ENCODE data around the gene KLK3.

The KLK3 gene

GRCh38 chr19:50838239-50838638 lies 16.5 kb upstream of the KLK3 start:
- peaks cover 67% of the 10 kb centered on the region for H3K27me3 ChIP-seq (ENCODE audit: insufficient read depth, insufficient read length)
- TF ChIP-seq ZNF274 (IDR thresholded peaks at IDR 0.05; ENCODE audit: low read depth, low read length): no peak
- no peak for TF ChIP-seq YY1 (IDR thresholded peaks at IDR 0.05; ENCODE audit: insufficient read depth, insufficient read length)
- TF ChIP-seq SUZ12 (IDR thresholded peaks at IDR 0.05; ENCODE audit: extremely low read depth, insufficient read depth, insufficient read length): no peak
- H3K4me1 ChIP-seq (ENCODE audit: insufficient read depth, insufficient read length): peaks cover 2% of the 10 kb centered on the region
- no peaks in the 10 kb centered on the region for H3K36me3 ChIP-seq (ENCODE audit: insufficient read depth, insufficient read length, low read length)
- no peaks in the 10 kb centered on the region for H3K9me3 ChIP-seq (ENCODE audit: insufficient read depth, low read length)
- no peak overlapping the region for H3K9ac ChIP-seq (ENCODE audit: insufficient read length, low read depth)
- no peak overlapping the region for H3K4me3 ChIP-seq (ENCODE audit: insufficient read length, low read depth)
- DNase-seq (ENCODE audit: low read depth, low spot score): no peak

GRCh38 chr19:50839712-50840655 lies 14.7 kb upstream of the KLK3 start:
- Histone ChIP-seq H3K4me1 (ENCODE audit: insufficient read depth, insufficient read length) (peaks cover 2% of the 10 kb centered on the region), H3K9me3 (ENCODE audit: insufficient read depth, low read length) (no peaks in the 10 kb centered on the region), H3K4me3 (ENCODE audit: insufficient read length, low read depth) (no peak overlapping the region), H3K27me3 (ENCODE audit: insufficient read depth, insufficient read length) (peaks cover 77% of the 10 kb centered on the region), H3K36me3 (ENCODE audit: insufficient read depth, insufficient read length, low read length) (no peaks in the 10 kb centered on the region), H3K9ac (ENCODE audit: insufficient read length, low read depth) (no peak overlapping the region)
- no peak for DNase-seq (ENCODE audit: low read depth, low spot score)
- TF ChIP-seq YY1 (IDR thresholded peaks at IDR 0.05; ENCODE audit: insufficient read depth, insufficient read length) (no peak), SUZ12 (IDR thresholded peaks at IDR 0.05; ENCODE audit: extremely low read depth, insufficient read depth, insufficient read length) (no peak), ZNF274 (IDR thresholded peaks at IDR 0.05; ENCODE audit: low read depth, low read length) (no peak)

- peaks cover 68% of the 10 kb centered on the region for H3K27me3 ChIP-seq (ENCODE audit: insufficient read depth, insufficient read length)
- H3K4me1 ChIP-seq (ENCODE audit: insufficient read depth, insufficient read length): no peaks in the 10 kb centered on the region
- no peak overlapping the region for H3K9ac ChIP-seq (ENCODE audit: insufficient read length, low read depth)
- no peaks in the 10 kb centered on the region for H3K9me3 ChIP-seq (ENCODE audit: insufficient read depth, low read length)
- no peaks in the 10 kb centered on the region for H3K36me3 ChIP-seq (ENCODE audit: insufficient read depth, insufficient read length, low read length)
- DNase-seq (ENCODE audit: low read depth, low spot score): no peak
- no peak for TF ChIP-seq ZNF274 (IDR thresholded peaks at IDR 0.05; ENCODE audit: low read depth, low read length)
- TF ChIP-seq SUZ12 (IDR thresholded peaks at IDR 0.05; ENCODE audit: extremely low read depth, insufficient read depth, insufficient read length): no peak
- TF ChIP-seq YY1 (IDR thresholded peaks at IDR 0.05; ENCODE audit: insufficient read depth, insufficient read length): no peak
- H3K4me3 ChIP-seq (ENCODE audit: insufficient read length, low read depth): no peak overlapping the region
These were observed 12.6 kb upstream of the KLK3 start for GRCh38 chr19:50842130-50842529.

GRCh38 chr19:50843205-50843604 lies 11.5 kb upstream of the KLK3 start:
- no peak for DNase-seq (ENCODE audit: low read depth, low spot score)

GRCh38 chr19:50843701-50844221 lies 11.0 kb upstream of the KLK3 start:
- H3K27me3 ChIP-seq (ENCODE audit: insufficient read depth, insufficient read length): peaks cover 63% of the 10 kb centered on the region
- no peak overlapping the region for H3K9ac ChIP-seq (ENCODE audit: insufficient read length, low read depth)
- H3K9me3 ChIP-seq (ENCODE audit: insufficient read depth, low read length): no peaks in the 10 kb centered on the region
- no peak for TF ChIP-seq ZNF274 (IDR thresholded peaks at IDR 0.05; ENCODE audit: low read depth, low read length)
- no peak for DNase-seq (ENCODE audit: low read depth, low spot score)
- H3K4me3 ChIP-seq (ENCODE audit: insufficient read length, low read depth): no peak overlapping the region
- H3K36me3 ChIP-seq (ENCODE audit: insufficient read depth, insufficient read length, low read length): no peaks in the 10 kb centered on the region
- H3K4me1 ChIP-seq (ENCODE audit: insufficient read depth, insufficient read length): no peaks in the 10 kb centered on the region

More at GRCh38 chr19:50843205-50843604, 11.5 kb upstream of the KLK3 start:
- peaks cover 63% of the 10 kb centered on the region for H3K27me3 ChIP-seq (ENCODE audit: insufficient read depth, insufficient read length)
- H3K4me3 ChIP-seq (ENCODE audit: insufficient read length, low read depth): no peak overlapping the region
- no peak for TF ChIP-seq YY1 (IDR thresholded peaks at IDR 0.05; ENCODE audit: insufficient read depth, insufficient read length)
- no peaks in the 10 kb centered on the region for H3K4me1 ChIP-seq (ENCODE audit: insufficient read depth, insufficient read length)
- no peak overlapping the region for H3K9ac ChIP-seq (ENCODE audit: insufficient read length, low read depth)
- no peaks in the 10 kb centered on the region for H3K9me3 ChIP-seq (ENCODE audit: insufficient read depth, low read length)
- H3K36me3 ChIP-seq (ENCODE audit: insufficient read depth, insufficient read length, low read length): no peaks in the 10 kb centered on the region

- Histone ChIP-seq H3K4me1 (ENCODE audit: insufficient read depth, insufficient read length) (no peaks in the 10 kb centered on the region), H3K9ac (ENCODE audit: insufficient read length, low read depth) (no peak overlapping the region), H3K27me3 (ENCODE audit: insufficient read depth, insufficient read length) (peaks cover 60% of the 10 kb centered on the region), H3K4me3 (ENCODE audit: insufficient read length, low read depth) (no peak overlapping the region), H3K36me3 (ENCODE audit: insufficient read depth, insufficient read length, low read length) (no peaks in the 10 kb centered on the region), H3K9me3 (ENCODE audit: insufficient read depth, low read length) (no peaks in the 10 kb centered on the region)
- no peak for DNase-seq (ENCODE audit: low read depth, low spot score)
- TF ChIP-seq YY1 (IDR thresholded peaks at IDR 0.05; ENCODE audit: insufficient read depth, insufficient read length): no peak
- no peak for TF ChIP-seq ZNF274 (IDR thresholded peaks at IDR 0.05; ENCODE audit: low read depth, low read length)
- TF ChIP-seq SUZ12 (IDR thresholded peaks at IDR 0.05; ENCODE audit: extremely low read depth, insufficient read depth, insufficient read length): no peak
These were observed 10.3 kb upstream of the KLK3 start for GRCh38 chr19:50844296-50844935.

GRCh38 chr19:50850738-50851137 lies 4.0 kb upstream of the KLK3 start:
- no peak for TF ChIP-seq YY1 (IDR thresholded peaks at IDR 0.05; ENCODE audit: insufficient read depth, insufficient read length)
- no peak for TF ChIP-seq SUZ12 (IDR thresholded peaks at IDR 0.05; ENCODE audit: extremely low read depth, insufficient read depth, insufficient read length)
- TF ChIP-seq ZNF274 (IDR thresholded peaks at IDR 0.05; ENCODE audit: low read depth, low read length): no peak
- no peaks in the 10 kb centered on the region for H3K36me3 ChIP-seq (ENCODE audit: insufficient read depth, insufficient read length, low read length)
- no peak overlapping the region for H3K9ac ChIP-seq (ENCODE audit: insufficient read length, low read depth)
- no peak overlapping the region for H3K4me3 ChIP-seq (ENCODE audit: insufficient read length, low read depth)
- no peaks in the 10 kb centered on the region for H3K4me1 ChIP-seq (ENCODE audit: insufficient read depth, insufficient read length)
- peaks cover 18% of the 10 kb centered on the region for H3K27me3 ChIP-seq (ENCODE audit: insufficient read depth, insufficient read length)
- DNase-seq (ENCODE audit: low read depth, low spot score): no peak
- H3K9me3 ChIP-seq (ENCODE audit: insufficient read depth, low read length): no peaks in the 10 kb centered on the region

Data from NT2/D1 (cell line).